SH-SY5Y (cell line): ENCODE results near the gene IFI27.

Experiments used
- GATA2 ChIP-seq: IDR thresholded peaks from 2 replicates; pipeline ENCODE4 v1.6.1; 2011; ENCODE audit warnings: mild to moderate bottlenecking, low read depth, low read length
- GATA3 ChIP-seq: IDR thresholded peaks from 2 replicates; pipeline ENCODE4 v1.6.1; 2011; ENCODE audit warnings: low read depth, mild to moderate bottlenecking, low read length, moderate library complexity

Gene IFI27

GRCh38 chr14:94110552-94111181 lies at the start of gene IFI27:
Gene IFI27 (plus strand): TSS chr14:94110736.
- no peak for TF ChIP-seq GATA2

GRCh38 chr14:94062344-94062940 lies 48.1 kb upstream of the IFI27 start:
- TF ChIP-seq GATA3 (no peak), GATA2 (no peak)

GRCh38 chr14:94066089-94066676 lies 44.4 kb upstream of the IFI27 start:
- no peak for TF ChIP-seq GATA2
- TF ChIP-seq GATA3 = no peak

- TF ChIP-seq GATA3 = no peak
- TF ChIP-seq GATA2 = no peak
Measured at GRCh38 chr14:94074534-94074933, 36.0 kb upstream of the IFI27 start.

GRCh38 chr14:94075008-94075407 lies 35.5 kb upstream of the IFI27 start:
- no peak for TF ChIP-seq GATA3
- no peak for TF ChIP-seq GATA2

- TF ChIP-seq GATA2 = no peak
- no peak for TF ChIP-seq GATA3
Measured at GRCh38 chr14:94077111-94077821, 33.3 kb upstream of the IFI27 start.

GRCh38 chr14:94077823-94078222 lies 32.7 kb upstream of the IFI27 start:
- TF ChIP-seq GATA2 (no peak), GATA3 (no peak)

GRCh38 chr14:94079891-94080620 lies 30.5 kb upstream of the IFI27 start:
- no peak for TF ChIP-seq GATA3
- no peak for TF ChIP-seq GATA2

GRCh38 chr14:94080621-94081385 lies 29.7 kb upstream of the IFI27 start, which contains the start of the genes DDX24 and IFI27L1:
Gene DDX24 (minus strand): TSS chr14:94081202. CDS start chr14:94079742, 1,460 bp downstream.
Gene IFI27L1 (plus strand): TSS chr14:94081310. CDS start chr14:94096938, 15,628 bp downstream.
- TF ChIP-seq GATA3 = no peak
- no peak for TF ChIP-seq GATA2

- TF ChIP-seq GATA3 (no peak), GATA2 (no peak)
Measured at GRCh38 chr14:94081386-94081820, 29.1 kb upstream of the IFI27 start.

- TF ChIP-seq GATA2 = no peak
- no peak for TF ChIP-seq GATA3
Measured at GRCh38 chr14:94087891-94088290, 22.6 kb upstream of the IFI27 start.

GRCh38 chr14:94088516-94088915 lies 22.0 kb upstream of the IFI27 start:
- TF ChIP-seq GATA2 = no peak
- TF ChIP-seq GATA3 = no peak

- no peak for TF ChIP-seq GATA2
- no peak for TF ChIP-seq GATA3
Measured at GRCh38 chr14:94089479-94089878, 21.1 kb upstream of the IFI27 start.
